GM19025 (cell line): ENCODE data around the gene ZBTB46.
A peak's percentile ranks its signal among the peaks of the same experiment; 100 is the strongest.

ENCODE experiments used
- ATAC-seq: cut with Tn5 transposase; IDR thresholded peaks from one replicate; pipeline ENCODE4 v1.9.1; 2021; ENCODE audit warnings: mild to moderate bottlenecking, low read depth, moderate library complexity; ENCODE audit not compliant: unreplicated experiment

Gene ZBTB46

DNA sequence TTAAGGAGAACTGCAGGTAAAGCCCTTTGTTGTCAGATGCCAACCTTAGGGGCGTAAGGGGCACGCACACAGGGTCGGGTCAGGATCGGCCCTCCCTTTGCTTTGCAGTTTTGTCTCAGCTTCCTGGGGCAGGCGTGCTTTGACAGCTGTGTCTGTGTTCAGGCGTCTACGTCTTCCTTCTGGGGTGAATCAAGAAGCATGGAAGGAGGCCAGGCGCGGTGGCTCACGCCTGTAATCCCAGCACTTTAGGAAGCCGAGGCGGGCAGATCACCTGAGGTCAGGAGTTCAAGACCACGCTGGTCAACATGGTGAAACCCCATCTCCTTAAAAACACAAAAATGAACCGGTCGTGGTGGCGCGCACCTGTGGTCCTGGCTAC is 121.9 kb downstream of the ZBTB46 start:
- ATAC-seq: no peak

DNA sequence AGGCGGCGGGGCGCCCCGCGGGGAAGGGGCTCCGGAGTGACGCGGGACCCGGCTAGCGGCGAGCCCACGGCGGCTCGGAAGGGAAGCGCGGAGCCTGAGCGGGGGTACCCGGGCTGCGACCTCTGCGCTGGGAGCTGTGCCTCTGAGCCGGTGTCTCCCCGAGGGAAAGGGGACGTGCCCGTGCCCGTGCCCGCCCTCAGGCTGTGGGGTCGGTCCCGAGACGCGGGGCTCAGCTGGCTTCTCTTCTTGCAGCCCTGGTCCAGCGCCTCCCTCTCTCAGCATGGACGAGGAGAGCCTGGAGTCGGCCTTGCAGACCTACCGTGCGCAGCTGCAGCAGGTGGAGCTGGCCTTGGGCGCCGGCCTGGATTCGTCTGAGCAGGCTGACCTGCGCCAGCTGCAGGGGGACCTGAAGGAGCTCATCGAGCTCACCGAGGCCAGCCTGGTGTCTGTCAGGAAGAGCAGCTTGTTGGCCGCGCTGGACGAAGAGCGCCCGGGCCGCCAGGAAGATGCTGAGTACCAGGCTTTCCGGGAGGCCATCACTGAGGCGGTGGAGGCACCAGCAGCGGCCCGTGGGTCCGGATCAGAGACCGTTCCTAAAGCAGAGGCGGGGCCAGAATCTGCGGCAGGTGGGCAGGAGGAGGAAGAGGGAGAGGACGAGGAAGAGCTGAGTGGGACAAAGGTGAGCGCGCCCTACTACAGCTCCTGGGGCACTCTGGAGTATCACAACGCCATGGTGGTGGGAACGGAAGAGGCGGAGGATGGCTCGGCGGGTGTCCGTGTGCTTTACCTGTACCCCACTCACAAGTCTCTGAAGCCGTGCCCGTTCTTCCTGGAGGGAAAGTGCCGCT is 122.5 kb downstream of the ZBTB46 start:
- peak; percentile 2 for ATAC-seq

DNA sequence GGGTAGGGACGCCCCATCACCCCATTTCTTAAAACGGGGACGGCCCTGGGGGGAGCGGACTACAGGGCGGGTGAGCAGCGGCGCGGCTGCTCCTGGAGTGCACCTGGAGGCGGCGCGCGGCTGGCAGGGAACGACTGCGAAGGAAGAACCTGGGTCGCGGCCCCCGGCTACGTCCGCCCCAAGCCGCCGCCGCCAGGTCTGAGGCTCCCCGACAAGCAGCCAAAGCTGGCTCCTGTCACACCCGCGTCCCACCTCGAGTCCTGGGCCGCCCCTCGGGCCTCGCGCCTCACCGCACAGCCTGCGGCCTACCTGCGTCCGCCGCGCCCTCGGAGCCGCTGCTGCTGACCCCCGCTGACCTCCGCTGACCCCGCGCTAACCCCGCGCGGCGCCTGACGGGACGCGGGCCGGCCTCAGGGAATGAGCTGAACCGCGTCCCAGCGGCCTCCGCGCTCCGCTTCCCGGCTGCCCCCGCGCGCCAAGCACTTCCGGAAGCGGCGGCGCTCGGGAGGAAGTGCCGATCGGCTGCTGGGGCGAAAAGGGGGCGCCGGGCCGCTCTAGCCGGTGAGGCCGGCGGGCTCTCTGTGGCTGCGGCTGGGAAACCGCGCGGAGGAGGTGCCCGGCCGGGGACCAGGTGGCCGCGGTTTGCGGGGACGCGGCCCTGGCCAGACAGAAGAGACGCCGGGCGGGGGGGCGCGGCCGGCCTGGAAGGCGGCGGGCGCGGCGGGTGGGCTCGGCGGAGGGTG is 123.3 kb downstream of the ZBTB46 start, which contains the start of the genes ARFRP1 and ZGPAT:
ARFRP1 (minus strand) TSS at position 419 of the 743 bp plus-strand sequence. CDS start 885 bp downstream, outside the sequence.
ZGPAT (plus strand) TSS at position 482 of the 743 bp plus-strand sequence. CDS start 542 bp downstream, outside the sequence.
- peak; percentile 64 for ATAC-seq

DNA sequence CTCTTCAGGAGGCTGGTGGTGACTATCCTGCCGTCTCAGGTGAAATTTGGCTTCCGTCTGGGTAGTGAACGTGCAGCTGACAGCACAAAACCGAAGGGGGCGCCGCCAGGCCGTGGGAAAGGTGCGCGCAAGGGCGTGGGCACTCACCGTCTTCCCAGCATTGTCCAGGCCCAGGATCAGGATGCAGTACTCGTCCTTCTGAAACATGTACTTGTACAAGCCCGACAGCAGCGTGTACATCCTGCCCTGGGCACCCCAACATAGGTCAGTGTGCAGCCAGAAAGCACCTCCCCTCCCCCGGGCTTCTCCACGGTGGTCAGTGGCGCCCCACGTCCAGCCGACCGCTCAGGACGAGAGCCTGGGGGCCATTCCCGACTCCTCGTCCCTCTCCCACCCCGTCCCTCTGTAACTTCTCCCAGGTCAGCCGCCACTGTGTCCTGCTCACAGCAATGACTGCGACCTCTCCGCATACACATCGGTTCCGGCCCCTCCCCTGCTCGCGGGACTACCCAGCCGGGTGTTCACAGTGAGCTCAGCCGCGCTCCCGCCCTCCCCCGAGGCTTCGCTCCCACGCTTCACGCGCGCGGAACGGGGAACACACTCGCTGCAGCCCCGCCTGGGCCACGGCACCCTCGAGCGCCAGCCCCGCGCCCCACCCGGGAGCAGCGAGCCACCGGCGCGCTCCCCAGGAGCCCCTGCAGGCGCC is 124.1 kb downstream of the ZBTB46 start:
- ATAC-seq: peak; percentile 29

DNA sequence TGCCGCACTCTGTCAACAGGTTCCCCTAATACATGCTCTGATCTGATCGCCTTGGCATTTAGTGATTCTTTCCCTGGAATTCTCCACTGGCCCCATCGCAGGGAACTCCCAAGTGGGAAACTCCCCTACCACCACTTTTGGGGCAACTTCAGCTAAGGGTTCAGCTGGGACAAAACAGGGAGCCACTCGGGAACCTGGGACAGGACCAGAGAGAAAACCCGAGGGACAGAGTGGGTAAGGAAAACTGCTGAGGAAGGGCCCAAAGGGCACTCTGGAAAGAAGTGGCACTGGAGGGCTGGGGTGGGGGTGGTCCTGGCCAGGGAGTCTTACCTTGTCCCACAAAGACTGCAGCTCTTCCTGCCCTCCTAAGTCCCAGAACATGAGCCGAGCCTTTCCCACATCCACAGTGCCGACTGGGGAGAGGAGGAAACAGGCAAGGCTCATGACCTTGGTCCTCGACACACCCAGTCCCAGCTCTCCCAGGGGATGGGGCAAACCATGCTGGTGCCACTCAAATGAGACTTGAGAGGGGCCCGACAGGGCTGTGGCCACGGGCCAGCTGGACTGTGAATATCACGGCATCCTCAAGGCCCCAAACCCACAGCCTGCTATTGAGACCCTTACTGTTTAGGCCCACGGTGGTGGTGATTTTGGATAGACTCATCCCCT is 124.9 kb downstream of the ZBTB46 start:
- no peak for ATAC-seq

DNA sequence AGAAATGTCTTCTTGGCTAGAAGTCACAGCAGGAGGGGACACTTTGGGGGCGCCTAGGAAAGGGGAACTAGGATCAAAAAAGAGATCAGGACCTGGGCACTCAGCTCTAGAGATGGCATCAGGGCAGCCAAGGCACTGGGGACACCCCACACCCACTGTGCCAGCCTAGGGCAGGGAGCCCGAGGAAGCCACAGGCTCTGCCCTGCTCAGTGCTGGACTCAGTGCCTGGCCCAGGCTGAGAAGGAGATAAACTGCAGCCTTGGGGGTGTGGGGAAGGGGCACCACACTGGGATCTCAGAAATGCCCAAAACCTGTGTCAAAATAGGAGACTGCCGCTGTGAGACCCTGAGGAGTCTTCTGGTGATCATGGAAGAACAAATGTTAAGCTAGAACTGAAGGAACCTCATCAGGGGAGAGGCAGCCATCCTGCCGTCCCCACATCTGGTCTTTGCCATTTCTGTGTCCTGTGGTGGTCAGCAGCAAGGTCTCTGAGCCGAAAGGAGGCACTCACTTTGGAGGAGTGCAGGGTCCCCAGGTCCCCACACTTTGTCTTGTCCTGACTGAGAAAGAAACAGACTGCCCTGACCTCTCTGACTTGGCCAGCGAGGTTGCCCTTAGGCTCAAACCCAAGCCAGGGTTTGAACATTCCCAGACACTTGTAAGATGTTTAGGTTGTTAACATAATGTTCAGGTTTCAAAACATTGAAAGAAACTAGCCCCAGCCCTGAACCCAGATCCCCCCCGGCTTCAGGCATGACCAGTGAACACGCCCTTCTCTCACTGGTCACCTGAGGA is 125.6 kb downstream of the ZBTB46 start:
- ATAC-seq: no peak

DNA sequence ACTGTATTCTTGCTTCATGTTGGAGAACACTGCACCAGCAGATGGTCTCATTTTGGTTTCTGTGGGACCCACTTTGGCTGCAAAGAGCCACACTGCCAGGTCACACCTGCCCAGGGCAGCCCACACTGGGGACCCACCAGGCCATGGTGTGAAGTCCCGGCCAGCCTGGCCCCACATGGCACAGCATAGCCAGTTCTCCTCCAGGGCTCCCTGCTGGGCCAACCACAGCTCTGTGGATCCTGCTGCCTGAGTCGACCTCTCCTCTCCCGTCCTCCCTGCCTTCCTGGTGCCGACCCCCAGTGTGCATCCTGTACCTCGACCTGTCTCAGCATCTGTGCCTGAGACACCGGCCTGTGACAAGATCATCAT is 126.3 kb downstream of the ZBTB46 start:
- no peak for ATAC-seq

DNA sequence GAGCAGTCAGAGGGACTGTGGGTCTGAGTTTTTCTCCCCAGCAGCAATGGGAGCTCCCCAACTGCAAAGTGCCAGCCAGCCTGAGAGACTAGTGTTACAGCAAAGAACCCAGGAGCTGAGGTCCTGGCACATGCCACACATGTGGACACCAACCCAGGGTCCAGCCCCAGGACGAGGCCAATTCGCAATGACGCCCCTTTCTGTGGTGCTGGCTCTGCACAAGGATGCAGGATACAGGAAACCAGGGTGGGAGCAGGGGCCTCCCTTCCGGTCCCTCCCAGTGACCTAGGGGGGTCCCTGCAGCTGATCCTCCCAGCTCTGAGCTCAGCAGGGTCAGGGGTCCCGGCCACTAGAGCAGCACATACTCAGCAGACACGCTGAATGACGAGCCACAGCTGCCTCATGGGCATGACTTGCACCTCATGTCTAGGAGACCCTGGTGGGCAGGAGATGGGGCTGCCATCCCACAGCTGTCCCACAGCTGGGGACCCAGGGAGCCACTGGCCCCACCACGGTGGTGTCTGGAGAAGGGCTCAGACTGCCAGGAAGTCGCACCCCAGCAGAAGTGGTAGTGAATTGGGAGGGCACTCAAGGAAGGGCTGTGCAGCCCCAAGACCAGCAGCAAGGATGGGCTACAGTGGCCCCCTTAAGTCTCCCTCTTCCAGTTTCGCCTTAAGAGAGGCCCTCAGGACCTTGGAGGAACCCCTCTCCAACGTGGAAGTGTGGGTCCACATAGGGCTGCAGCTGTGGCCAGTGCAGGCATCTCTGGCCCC is 126.9 kb downstream of the ZBTB46 start:
- no peak for ATAC-seq

DNA sequence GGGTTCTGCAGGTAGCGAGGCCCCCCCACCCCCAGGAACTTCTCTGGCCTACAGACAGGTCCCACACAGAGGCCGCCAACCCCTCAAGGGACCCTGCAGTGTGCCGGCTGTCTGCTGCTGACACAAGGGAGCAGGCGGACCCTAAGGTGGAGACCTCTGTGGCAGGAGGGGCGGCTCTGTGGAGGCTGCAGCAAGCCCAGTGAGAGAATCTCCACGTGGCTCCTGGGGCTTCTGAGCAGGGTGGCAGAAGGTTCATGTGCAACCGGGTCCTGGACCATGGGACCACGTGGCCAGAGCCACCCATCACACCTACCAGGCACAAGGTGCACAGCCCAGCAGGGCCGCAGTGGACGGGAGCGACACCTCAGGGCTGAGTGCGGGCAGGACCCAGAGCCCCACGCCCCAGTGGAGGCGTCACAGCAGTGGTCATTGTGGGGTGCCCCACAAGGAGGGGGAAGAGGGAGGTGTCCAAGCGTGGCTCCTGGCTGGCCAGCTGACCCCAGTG is 127.5 kb downstream of the ZBTB46 start:
- no peak for ATAC-seq

DNA sequence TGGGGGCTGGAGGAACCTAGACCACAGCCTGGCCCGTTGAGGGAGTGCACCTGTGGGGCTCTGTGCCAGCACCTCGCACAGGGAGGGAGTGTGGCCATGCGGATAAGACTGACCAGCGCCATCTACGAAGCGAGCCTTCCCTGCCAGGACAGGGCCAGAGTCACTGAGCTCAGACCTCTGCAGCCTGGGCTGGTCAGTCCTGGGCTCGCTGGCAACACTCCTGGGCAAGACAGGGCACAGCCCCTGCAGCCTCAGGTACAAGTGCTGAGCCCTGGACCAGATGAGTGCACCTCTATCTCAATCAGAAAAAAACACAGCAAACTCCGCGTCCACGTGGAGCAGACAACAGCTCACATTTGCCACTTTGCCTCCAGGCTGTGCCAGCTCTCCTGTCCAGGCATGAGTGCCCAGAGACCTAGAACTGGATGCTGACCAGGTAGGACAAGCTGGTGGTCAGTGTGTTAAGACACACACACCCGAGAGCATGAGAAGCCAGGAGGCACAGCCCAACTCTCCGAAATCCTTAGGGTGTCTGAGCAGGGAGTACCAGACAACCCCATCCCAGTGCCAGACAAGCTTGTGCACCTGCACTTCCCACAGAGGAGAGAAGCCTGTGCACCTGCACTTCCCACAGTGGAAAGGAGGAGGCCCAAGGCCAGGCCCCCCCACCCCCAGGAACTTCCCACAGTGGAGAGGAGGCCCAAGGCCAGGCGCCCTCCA is 128.2 kb downstream of the ZBTB46 start:
- ATAC-seq: no peak

DNA sequence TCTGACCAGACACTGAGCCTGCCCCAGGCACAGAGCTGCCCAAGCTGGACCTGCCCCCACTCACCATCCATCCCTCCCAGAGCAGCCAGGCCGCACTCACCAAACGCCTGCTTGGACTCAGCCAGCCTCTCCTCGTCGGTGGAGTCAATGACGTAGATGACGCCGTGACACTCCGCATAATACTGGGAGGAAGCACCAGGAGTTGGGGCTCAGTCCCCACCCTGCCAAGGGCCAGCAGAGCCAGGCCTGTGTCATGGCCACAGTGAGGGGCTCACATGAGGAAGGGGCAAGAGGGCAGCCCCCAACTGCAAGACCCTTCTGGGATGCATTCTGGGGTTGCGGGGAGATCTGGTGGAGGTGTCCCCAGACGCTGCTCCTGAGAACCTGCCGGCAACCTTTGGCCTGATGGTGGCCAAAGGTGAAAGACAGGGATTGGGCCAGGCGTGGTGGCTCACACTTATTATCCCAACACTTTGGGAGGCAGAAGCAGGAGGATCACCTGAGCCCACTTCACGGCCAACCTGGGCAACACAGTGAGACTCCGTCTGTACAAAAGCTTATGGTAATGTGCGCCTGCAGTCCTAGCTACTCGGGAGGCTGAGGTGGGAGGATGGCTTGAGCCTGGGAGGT is 128.9 kb downstream of the ZBTB46 start:
- no peak for ATAC-seq

DNA sequence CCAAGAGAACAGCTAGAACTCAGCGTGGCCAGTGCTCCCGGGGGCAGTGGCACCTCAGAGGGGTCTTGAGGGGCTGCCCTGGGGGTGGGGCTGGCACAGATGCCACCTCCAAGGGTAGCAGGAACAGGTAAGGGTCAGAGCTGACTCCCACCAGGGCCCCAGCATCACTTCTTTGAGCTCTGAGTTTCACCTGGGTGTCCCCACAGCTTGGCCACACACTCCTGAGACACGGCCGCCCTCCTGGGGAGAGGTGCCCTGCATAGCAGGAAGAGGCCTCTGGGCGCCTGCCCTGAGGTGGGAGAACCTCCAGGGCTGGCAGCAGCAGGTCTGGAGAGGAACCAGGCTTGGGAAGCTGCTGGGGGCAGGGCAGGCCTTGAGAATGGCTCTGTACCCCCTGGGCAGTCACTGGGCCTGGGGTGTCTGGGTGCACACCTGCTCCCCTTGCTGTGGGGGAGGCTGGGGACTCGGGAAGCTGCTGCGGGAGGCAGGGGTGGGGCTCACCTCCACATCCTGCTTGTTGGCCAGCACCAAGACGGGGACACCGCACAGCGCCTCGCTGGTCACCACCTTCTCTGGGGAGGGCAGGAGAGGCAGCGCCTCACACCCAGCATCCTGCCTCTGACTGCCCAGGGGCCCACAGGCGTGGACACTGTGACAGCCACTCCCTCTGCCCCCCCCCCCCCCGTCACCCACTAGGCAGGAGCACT is 129.6 kb downstream of the ZBTB46 start:
- no peak for ATAC-seq

DNA sequence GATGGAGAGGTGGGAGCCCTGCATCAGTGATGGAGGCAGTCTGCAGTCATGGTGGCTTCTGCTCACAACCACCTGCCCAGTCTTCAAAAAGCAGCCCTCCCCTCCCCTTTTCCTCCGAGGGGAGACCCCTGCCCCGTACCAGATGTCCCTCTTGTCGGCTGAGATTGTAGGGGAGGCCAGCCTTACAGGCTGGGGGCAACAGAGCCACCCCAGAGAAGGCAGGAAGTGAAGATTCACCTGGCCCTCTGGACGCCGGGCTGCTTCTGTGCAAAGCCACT is 130.1 kb downstream of the ZBTB46 start:
- no peak for ATAC-seq

DNA sequence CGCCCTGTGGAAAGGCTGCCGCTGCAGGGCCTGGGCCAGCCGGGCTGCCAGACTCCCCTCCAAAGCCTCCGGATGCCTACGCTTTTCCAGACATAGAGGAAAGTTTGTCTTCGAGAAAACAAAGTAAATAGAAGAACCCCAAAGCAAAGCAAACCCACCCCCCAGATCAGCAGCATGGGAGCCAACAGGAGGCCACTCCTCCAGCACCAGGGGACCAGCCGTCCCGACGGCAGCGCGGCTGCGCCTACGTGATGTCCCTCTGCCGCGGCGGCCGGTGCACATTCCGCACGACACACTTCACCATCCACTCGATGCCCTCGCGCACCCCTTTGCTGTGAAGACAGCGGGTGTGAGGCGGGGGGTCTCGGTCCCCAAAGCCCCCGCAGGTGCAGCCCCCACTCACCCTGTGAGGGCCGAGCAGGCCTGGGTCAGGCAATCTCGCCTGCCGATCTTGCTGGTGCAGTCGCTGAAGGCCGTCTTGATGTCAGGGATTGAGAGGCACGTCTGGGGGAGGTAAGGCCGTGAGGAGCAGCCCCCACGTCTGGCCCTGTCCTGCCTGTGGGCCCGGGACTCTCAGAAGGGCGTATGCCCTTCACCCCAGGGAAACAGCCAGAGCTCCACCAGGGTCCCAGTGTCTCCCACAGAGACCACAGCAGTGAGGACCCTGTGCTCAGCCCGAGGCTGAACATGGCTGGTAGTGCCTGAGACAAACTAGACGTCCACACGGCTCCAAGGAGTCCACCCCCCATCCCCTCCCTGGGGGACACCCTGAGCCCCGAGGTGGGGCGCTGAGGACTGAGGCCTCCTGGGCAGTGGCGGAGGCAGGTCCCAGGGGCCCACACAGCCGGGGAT is 130.6 kb downstream of the ZBTB46 start:
- ATAC-seq: no peak

DNA sequence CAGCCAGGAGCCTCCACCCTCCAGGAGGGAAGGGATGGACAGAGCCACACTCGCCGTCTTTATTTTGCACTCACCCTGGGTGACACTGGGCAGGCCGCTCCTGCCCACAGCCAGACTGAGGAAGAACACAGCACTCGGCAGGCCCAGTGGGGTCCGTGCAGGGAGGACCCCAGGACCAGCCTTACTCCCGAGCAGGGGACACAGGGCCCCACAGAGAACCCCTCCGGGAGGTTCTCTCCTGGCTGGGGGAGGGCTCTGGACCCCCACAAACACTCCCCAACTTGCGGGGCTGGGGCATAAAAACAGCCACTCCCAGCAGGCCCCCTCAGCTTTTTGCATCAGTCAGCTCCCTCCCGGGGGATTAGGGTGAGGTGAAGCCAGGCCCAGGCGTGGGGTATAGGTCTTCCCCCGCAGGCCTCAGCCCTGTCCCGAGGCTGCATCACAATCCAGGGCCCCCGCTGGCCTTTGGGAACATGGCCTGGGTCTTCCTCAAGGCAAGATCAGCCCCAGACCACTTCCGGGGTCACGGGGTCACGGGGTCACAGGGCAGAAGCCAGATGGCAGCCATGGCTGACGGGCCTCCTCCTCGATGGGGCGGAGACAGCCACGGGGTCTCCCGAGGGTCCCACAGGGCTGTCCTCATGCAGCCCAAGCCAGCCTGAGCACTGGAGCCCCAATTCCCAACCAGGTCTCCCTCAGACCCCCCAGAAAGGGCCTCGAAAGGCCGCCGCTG is 131.4 kb downstream of the ZBTB46 start:
- no peak for ATAC-seq
